Stimulated activated CD4-positive, alpha-beta T cell treated with anti-CD3 and anti-CD28 coated beads, Interleukin-4, amount 100 ng/mL, for 1 hour (primary cell): ENCODE data around the gene RBFOX2.
"Not testable (repeated sequence)": the region's sequence is repeated elsewhere in the genome, so short reads cannot be mapped to it uniquely, and the experiment has no call there.

ENCODE experiments used
- DNase-seq: peaks from one replicate; pipeline ENCODE4 v3.0.0-alpha.2; 2020

RBFOX2 gene

DNA sequence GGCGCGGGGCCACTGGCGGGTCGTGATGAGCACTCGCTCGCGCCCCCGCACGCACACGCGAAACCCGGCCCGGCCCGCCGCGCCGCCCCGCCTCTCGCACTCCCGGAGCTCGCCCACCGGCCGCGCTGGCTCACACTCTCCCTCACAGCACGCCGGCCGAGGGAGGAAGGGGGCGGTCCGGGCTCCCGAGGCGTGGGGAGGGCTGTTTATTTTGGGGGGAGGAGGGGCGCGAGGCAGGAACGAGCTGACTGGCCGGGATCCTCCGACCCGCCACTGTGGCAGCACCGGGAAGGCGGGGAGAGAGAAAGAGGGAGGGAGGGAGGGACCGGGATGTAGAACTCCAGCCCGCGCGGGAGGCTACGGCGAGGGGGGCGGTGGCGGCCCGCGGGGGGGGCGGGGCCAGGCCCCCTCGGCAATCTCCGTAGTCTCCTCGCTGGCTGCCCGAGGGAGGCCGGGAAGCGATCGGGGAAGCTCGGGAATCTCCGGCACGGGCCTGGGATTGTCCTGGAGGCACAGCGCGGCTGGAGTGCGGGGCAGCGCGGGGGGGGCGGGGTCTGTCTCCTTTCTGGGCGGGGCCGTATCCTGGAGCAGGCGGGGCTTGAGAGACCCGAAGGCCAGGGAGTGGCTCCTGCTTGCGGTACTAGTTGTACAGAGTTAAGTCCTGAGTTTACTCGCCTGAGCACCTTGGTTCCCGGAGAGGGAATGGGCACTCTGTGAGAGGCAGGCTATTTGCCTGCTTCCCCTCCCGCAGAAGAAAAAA, at the start of gene RBFOX2:
Gene RBFOX2, minus strand, starts transcription at position 179 of the 760 bp plus-strand sequence. CDS start 399 bp downstream, outside the sequence.
- peak; percentile 79 for DNase-seq

GRCh38 chr22:36077271-36077670, 48.6 kb upstream of the RBFOX2 start:
- DNase-seq: no peak

- no peak for DNase-seq
Observed at GRCh38 chr22:36075724-36076123, 47.1 kb upstream of the RBFOX2 start.

DNA sequence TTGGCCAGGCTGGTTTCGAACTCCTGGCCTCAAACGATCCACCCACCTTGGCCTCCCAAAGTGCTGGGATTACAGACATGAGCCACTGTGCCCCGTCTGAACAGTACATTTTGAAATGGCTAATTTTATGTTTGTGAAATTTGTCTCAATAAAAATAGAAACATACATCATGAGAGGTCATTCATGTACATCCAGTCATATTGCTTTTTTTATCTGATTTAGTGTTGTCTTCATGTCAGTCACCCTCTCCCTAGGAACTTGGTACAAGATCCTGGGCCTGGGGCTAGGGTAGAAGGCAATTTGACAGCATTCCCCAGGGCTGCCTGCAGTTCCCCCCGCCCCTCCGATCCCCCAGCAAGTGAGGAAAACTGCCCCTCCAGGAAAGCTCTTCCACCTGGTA, 46.6 kb upstream of the RBFOX2 start:
- DNase-seq: no peak

DNA sequence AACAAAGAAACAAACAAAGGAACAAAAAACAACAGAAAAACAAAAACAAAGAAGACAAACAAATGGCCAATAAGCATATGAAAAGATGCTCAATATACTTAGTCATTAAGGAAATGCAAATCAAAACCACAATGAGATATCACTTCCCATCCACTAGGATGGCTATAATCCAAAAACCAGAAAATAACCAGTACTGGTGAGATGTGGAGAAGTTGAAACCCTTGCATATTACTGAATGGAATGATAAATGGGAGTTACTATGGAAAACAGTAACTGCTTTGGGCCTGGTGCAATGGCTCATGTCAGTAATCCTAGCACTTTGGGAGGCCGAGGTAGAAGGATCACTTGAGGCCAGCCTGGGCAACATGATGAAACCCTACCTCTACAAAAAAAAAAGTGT, 44.9 kb upstream of the RBFOX2 start:
- DNase-seq: no peak

GRCh38 chr22:36070645-36071044, 42.0 kb upstream of the RBFOX2 start:
- not testable (repeated sequence) for DNase-seq

DNA sequence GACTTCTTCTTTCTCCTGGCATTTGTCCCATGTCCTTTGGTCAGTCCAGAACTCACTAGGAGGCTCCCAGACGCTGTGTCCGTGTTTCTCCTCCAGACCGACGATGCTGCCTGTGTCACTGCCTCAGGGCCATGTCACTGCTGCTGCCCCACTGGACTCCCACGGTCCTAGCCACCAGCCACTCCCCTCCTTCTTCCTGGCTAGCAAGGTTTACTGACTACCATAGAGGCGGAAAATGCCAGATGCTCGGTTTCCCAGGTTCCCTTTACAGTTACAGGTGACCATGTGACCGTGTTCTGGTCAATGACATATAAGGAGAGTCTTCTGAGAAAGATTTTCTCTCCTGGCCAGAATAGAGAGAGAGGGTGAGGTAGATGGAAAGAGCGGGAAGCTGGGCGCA, 40.7 kb upstream of the RBFOX2 start:
- no peak for DNase-seq

DNA sequence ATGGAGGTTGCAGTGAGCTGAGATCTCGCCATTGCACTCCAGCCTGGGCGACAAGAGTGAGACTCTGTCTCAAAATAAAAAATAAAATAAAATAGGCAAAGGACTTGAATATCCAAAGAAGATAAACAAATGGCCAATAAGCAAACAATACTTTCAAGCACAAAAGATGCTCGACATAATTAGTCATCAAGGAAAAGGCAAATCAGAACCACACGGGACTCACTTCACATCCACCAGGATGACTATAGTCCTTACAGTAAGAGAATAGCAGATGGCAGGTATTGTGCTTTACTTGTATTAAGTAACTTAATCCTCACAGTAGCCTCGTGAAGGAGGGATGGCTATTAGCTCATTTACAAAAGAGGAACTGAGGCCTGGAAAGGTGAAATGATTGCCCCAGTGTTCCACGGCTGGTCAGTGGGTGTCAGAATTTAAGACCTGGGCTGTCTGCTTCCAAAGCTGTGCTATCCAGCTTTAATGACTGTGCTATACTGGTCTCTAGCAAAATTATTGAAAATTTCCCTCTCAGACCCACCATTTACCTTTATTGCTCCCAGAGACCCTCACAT, 40.2 kb upstream of the RBFOX2 start:
- no peak for DNase-seq

DNA sequence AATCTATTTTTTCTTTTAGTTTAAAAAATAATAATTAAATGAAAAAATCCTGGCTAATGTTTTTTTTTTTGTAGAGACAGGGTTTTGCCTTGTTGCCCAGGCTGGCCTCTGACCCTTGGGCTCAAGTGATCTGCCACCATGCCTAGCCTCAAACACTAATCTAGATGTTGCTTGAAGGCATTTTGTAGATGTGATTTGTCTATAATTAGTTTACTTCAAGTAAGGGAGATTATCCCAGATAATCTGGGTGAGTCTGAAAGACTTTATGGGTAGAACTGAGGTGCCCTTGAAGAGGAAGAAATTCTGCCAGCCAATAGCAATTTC, 38.6 kb upstream of the RBFOX2 start:
- DNase-seq: no peak

DNA sequence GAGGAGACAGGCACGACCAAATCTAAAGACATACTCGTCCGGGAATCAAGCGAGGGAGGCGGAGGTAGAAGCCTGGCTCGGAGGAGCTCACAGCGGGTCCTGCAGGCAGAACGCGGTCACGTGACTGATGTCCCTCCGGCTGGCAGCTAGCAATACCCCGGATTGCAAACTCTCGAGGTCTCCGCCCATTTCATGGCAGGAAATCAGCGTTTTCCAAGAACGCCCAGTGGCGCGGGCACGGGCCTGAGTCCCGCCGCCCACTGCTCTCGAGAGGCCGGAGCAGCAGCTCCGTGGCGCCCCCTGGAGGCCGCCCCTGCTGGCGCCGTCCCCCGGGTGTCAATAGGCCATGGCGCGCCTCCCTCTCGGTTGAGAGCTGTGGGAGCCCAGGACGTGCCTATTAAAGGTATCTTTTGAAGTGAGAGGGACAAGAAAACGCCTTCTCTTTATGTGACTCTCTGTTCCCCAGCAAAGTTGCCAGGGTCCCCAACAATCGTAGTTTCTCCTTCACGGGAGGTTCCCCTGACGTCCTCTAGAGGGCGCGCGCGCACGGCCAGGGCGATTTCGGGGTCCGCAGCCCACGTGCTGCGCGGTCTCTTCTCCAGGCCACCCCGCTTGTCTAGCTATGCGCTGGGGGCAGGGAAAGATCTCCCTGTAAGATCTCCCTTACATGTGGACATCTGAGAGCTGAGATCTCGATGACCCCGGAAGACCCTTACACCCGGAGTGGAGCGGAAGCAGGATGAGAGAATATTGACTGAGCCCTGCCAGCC, 37.3 kb upstream of the RBFOX2 start:
- peak; percentile 69 for DNase-seq

GRCh38 chr22:36065462-36065774, 36.8 kb upstream of the RBFOX2 start:
- DNase-seq: no peak

- no peak for DNase-seq
Observed at GRCh38 chr22:36064358-36064757, 35.7 kb upstream of the RBFOX2 start.

DNA sequence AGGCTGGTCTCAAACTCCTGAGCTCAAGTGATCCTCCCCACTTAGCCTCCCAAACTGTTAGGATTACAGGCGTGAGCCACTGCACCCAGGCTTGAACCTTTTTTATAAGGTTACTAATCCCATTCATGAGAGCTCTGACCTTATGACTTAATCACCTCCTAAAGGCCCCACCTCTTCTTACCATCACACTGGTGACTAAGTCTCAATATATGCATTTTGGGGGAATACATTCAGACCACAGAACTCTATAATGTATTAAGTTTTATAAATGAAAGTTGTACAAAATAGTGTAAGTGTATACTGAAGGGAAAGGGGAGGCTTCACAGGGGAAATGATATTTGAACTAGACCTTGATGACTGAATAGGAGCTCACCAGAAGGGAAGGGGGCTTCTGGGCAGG, 28.4 kb upstream of the RBFOX2 start:
- DNase-seq: no peak

GRCh38 chr22:36055376-36056295, 27.0 kb upstream of the RBFOX2 start:
- no peak for DNase-seq

DNA sequence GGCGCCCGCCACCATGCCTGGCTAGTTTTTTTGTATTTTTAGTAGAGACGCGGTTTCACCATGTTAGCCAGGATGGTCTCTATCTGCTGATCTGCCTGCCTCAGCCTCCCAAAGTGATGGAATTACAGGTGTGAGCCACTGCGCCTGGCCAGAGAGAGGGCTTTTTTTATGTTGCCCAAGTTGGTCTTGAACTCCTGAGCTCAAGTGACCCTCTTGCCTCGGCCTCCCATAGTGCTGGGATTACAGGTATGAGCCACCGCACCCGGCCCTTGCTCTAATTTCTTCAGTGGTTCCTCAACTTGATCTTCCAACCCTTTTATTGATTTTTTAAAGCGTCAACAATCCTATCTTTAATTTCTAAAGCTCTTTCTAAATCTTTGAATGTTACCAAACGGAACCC, 25.8 kb upstream of the RBFOX2 start:
- DNase-seq: not testable (repeated sequence)

- DNase-seq: no peak
Observed at GRCh38 chr22:36053242-36054147, 24.9 kb upstream of the RBFOX2 start.

DNA sequence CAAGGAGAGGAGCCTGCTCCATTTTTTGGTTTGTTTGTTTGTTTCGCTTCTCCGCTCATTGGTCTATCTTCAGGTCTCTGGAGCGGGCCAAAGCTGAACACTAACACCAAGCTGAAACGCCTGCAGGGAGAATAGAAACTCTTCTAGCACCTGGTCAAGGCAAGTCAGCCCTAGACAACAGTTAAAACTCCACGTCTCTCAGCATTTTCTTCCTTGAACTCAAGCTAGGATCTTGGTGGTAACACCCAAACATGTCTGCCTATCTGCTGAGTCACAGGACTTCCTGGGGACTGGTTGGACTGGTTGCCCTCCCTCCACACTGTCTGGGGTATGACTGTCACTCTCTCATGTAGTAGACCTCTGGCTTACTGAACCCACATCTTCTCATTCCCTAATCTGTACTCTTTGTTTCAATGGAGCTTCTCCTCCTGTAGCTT, 23.9 kb upstream of the RBFOX2 start:
- DNase-seq: no peak

GRCh38 chr22:36049678-36049997, 21.0 kb upstream of the RBFOX2 start:
- no peak for DNase-seq

DNA sequence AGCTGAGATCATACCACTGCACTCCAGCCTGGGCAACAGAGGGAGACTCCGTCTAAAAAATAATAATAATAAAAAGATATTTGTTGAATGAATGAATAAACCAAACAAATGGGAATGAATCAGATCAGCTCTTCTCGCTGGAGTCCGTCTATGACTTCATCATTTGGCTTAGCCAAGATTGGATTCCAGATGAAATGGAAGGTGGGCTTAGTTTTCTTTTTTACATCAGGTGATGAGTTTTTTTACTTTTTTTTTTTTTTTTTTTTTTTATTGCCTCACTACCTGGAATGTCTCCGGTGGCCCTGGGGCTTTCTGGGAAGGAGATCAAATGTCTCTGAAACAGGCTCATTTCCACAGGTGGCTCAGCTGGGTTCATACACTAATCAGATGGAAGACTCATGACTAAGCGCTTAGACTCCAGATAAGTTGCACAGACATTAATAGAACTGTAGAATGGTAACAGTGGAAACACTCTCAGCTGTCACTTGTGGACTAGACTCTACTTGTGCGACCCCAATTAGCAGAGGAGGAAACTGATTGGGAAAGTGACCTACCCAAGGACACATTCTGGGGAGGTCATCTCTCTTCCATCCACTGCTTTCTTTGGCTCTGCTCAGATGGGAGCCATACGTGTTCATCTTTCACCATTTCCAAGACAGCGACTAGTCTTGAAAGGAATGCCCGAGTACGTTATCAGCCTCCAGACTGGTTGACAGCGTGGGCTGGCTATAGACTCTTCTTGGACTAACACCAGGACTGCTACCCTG, 20.5 kb upstream of the RBFOX2 start:
- DNase-seq: no peak

GRCh38 chr22:36044517-36044916, 15.9 kb upstream of the RBFOX2 start:
- not testable (repeated sequence) for DNase-seq

GRCh38 chr22:36042240-36042639, 13.6 kb upstream of the RBFOX2 start:
- DNase-seq: no peak
